HCT116 (cell line): ENCODE data around the gene TUT7.

ENCODE experiments used
- CTCF ChIP-seq, 3 experiments: fragments of 200-600 bp in 1 of 3; sonication (generic) in 1 of 3; IDR thresholded peaks in 2 of 3; conservative IDR thresholded peaks in 1 of 3; 2 replicates each; pipeline ENCODE4 v1.5.1; 2012 to 2017; ENCODE audit warnings: low read depth in 2 of 3, low read length in 2 of 3, antibody characterized with exemption in 1 of 3, borderline replicate concordance in 1 of 3, control low read depth in 1 of 3, mild to moderate bottlenecking in 1 of 3, mixed read lengths in 1 of 3, mixed run types in 1 of 3, moderate library complexity in 1 of 3; ENCODE audit not compliant: insufficient read depth in 1 of 3
- EZH2 ChIP-seq: fragments of 200-600 bp; sonication (generic); IDR thresholded peaks from 2 replicates; pipeline ENCODE4 v1.6.1; 2017; ENCODE audit warnings: antibody characterized with exemption, mixed run types
- POLR2A ChIP-seq: IDR thresholded peaks from 2 replicates; pipeline ENCODE4 v1.7.0; 2011; ENCODE audit warnings: borderline replicate concordance; ENCODE audit not compliant: insufficient read depth, insufficient read length; ENCODE audit errors: extremely low read depth
- RAD21 ChIP-seq: IDR thresholded peaks from 2 replicates; pipeline ENCODE4 v1.6.1; 2012; ENCODE audit warnings: low read depth, mild to moderate bottlenecking
- ZNF274 ChIP-seq: fragments of 200-500 bp; sonication (Bioruptor generic); IDR thresholded peaks from 2 replicates; pipeline ENCODE4 v1.6.1; 2014; ENCODE audit warnings: mild to moderate bottlenecking, low read depth, low read length, inconsistent platforms
- TF ChIP-seq, protein P1 (sequence below): IDR thresholded peaks from 2 replicates; pipeline ENCODE4 v1.6.1; 2012; ENCODE audit warnings: low read depth

- no peak for TF ChIP-seq CTCF (IDR thresholded peaks at IDR 0.05 in 2 of 3, conservative IDR thresholded peaks at IDR 0.05 in 1 of 3; ENCODE audit: borderline replicate concordance in 1 of 3, insufficient read depth in 1 of 3, low read depth in 2 of 3, low read length in 2 of 3)
- no peak for TF ChIP-seq POLR2A
- TF ChIP-seq, protein P1, sequence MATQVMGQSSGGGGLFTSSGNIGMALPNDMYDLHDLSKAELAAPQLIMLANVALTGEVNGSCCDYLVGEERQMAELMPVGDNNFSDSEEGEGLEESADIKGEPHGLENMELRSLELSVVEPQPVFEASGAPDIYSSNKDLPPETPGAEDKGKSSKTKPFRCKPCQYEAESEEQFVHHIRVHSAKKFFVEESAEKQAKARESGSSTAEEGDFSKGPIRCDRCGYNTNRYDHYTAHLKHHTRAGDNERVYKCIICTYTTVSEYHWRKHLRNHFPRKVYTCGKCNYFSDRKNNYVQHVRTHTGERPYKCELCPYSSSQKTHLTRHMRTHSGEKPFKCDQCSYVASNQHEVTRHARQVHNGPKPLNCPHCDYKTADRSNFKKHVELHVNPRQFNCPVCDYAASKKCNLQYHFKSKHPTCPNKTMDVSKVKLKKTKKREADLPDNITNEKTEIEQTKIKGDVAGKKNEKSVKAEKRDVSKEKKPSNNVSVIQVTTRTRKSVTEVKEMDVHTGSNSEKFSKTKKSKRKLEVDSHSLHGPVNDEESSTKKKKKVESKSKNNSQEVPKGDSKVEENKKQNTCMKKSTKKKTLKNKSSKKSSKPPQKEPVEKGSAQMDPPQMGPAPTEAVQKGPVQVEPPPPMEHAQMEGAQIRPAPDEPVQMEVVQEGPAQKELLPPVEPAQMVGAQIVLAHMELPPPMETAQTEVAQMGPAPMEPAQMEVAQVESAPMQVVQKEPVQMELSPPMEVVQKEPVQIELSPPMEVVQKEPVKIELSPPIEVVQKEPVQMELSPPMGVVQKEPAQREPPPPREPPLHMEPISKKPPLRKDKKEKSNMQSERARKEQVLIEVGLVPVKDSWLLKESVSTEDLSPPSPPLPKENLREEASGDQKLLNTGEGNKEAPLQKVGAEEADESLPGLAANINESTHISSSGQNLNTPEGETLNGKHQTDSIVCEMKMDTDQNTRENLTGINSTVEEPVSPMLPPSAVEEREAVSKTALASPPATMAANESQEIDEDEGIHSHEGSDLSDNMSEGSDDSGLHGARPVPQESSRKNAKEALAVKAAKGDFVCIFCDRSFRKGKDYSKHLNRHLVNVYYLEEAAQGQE: no peak
- TF ChIP-seq RAD21: no peak
- no peak for TF ChIP-seq EZH2
- no peak for TF ChIP-seq ZNF274
Observed at GRCh38 chr9:86350006-86350760, 4.0 kb downstream of the TUT7 start.
